ENCODE results near the gene BLVRB. TPM values are rescaled to one million over a fixed set of nuclear protein-coding genes. Genes with fewer than 3 reads are reported as not detected.

Gene BLVRB
- total and polyA plus RNA-seq, 9 of the 15 experiments (the other 6 are each of a cell fraction or from before 2014, with no cell fraction given), result 81.1 to 749 (median 331) TPM

- TF ChIP-seq HDAC3 (IDR thresholded peaks at IDR 0.05; ENCODE audit: borderline replicate concordance, partially characterized antibody), result no peak
- no peak for TF ChIP-seq CREB1 (IDR thresholded peaks at IDR 0.05)
- no peak for TF ChIP-seq CREB1 (CRISPR knock-in tag; IDR thresholded peaks at IDR 0.05)
- TF ChIP-seq ZNF121 (CRISPR knock-in tag; conservative IDR thresholded peaks at IDR 0.05), result no peak
- peak; percentile 19; the same call in 1 of the 2 replicates for TF ChIP-seq ZNF583 (CRISPR knock-in tag; IDR thresholded peaks at IDR 0.05)
- no peak for TF ChIP-seq NFATC3 (IDR thresholded peaks at IDR 0.05)
- no peak for TF ChIP-seq BMI1 (IDR thresholded peaks at IDR 0.05; ENCODE audit: low read length)
- no peak for TF ChIP-seq CBX8 (IDR thresholded peaks at IDR 0.05; ENCODE audit: borderline replicate concordance, extremely low read depth, low read depth, low read length, poor library complexity, severe bottlenecking)
- no peak for TF ChIP-seq ZNF23 (CRISPR knock-in tag; IDR thresholded peaks at IDR 0.05)
- TF ChIP-seq E2F6 (IDR thresholded peaks at IDR 0.05; ENCODE audit: borderline replicate concordance in 1 of 2, extremely low read depth in 1 of 2, insufficient read depth in 1 of 2, insufficient read length in 1 of 2, low read depth in 1 of 2, low read length in 1 of 2, poor library complexity in 1 of 2, severe bottlenecking in 1 of 2), result no peak
- no peak for TF ChIP-seq ZBTB8A (IDR thresholded peaks at IDR 0.05; ENCODE audit: partially characterized antibody)
- TF ChIP-seq, protein P1, sequence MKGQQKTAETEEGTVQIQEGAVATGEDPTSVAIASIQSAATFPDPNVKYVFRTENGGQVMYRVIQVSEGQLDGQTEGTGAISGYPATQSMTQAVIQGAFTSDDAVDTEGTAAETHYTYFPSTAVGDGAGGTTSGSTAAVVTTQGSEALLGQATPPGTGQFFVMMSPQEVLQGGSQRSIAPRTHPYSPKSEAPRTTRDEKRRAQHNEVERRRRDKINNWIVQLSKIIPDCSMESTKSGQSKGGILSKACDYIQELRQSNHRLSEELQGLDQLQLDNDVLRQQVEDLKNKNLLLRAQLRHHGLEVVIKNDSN (CRISPR knock-in tag; IDR thresholded peaks at IDR 0.05), result no peak
- TF ChIP-seq, protein P2, sequence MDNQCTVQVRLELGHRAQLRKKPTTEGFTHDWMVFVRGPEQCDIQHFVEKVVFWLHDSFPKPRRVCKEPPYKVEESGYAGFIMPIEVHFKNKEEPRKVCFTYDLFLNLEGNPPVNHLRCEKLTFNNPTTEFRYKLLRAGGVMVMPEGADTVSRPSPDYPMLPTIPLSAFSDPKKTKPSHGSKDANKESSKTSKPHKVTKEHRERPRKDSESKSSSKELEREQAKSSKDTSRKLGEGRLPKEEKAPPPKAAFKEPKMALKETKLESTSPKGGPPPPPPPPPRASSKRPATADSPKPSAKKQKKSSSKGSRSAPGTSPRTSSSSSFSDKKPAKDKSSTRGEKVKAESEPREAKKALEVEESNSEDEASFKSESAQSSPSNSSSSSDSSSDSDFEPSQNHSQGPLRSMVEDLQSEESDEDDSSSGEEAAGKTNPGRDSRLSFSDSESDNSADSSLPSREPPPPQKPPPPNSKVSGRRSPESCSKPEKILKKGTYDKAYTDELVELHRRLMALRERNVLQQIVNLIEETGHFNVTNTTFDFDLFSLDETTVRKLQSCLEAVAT (IDR thresholded peaks at IDR 0.05), result no peak
- TF ChIP-seq SMARCB1 (IDR thresholded peaks at IDR 0.05; ENCODE audit: insufficient read length, low read depth), result no peak
- TF ChIP-seq L3MBTL2 (IDR thresholded peaks at IDR 0.05), result no peak
- TF ChIP-seq RBM22 (IDR thresholded peaks at IDR 0.05; ENCODE audit: low read depth, low read length, poor library complexity, severe bottlenecking), result no peak
- no peak for TF ChIP-seq PTBP1 (IDR thresholded peaks at IDR 0.05; ENCODE audit: low read depth, low read length)
- no peak for TF ChIP-seq GTF2B (IDR thresholded peaks at IDR 0.05; ENCODE audit: extremely low read depth, insufficient read length)
- no peak for TF ChIP-seq FOXJ2 (tag; IDR thresholded peaks at IDR 0.05)
- TF ChIP-seq ZNF347 (CRISPR knock-in tag; IDR thresholded peaks at IDR 0.05; ENCODE audit: low read depth), result no peak
- TF ChIP-seq FOXK2 (conservative IDR thresholded peaks at IDR 0.05 in 1 of 2, IDR thresholded peaks at IDR 0.05 in 1 of 2; ENCODE audit: low read depth in 2 of 2), result peak; percentile 17 to 48; a peak in 2 of 4 replicates
- 0 out of 2 replicates have a peak, but pooled peaks have one; percentile 23 for TF ChIP-seq ZNF175 (CRISPR knock-in tag; IDR thresholded peaks at IDR 0.05; ENCODE audit: low read depth)
- no peak for TF ChIP-seq SNRNP70 (optimal IDR thresholded peaks at IDR 0.05; ENCODE audit: low read depth, low read length)
- TF ChIP-seq FOXK1 (CRISPR knock-in tag; IDR thresholded peaks at IDR 0.05; ENCODE audit: borderline replicate concordance), result 0 out of 2 replicates have a peak, but pooled peaks have one; percentile 54
- TF ChIP-seq TCF3 (CRISPR knock-in tag; IDR thresholded peaks at IDR 0.05), result 0 out of 2 replicates have a peak, but pooled peaks have one; percentile 4
- peak; percentile 61 for TF ChIP-seq NCOA1 (IDR thresholded peaks at IDR 0.05; ENCODE audit: low read depth)
Measured at GRCh38 chr19:40445780-40446262, 19.7 kb downstream of the BLVRB start (continued).

All from K562 (cell line).